ENCODE data around the gene ZNF488.

DNA sequence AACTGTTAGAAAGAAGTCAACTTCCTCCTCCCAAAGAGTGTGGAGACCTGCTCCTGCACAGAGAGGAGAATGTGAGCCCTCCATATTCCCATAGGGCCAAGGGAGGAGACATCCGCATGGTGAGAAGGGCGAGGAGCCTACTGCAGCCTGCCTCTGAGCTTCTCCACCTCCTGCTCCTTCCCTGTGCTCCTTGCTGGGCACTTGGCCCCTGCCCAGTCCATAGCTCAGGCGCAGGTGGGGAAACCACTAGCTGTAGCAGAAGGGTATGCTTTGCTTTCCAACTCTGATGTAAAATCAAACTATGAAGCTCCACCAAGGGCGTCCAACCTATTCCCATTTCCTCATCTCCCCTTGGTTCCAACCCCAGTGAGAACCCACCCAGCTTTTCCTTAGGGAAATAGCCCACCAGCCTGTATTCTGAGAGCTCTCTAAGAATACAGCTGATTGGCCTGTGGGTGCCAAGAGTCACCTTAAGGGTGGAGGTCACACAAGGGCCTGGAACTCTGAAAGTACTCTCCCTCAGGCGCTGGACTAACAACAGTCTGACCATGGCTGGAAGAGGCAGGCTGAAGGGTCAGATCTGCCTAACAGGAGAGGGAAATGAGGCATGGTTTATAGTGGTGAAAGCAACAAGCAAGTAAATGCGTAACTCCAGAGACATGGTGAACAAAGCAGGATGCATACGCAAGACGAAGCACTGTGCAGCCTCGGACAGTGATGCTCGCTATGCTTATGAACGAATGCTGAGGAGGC is 13.9 kb downstream of the ZNF488 start:
- no peak for TF ChIP-seq EZH2 (IDR thresholded peaks at IDR 0.05)
- TF ChIP-seq POLR2AphosphoS5 (IDR thresholded peaks at IDR 0.05; ENCODE audit: borderline replicate concordance, low read depth, low read length), result no peak

All from SK-N-MC (cell line).